ENCODE results near the gene PXK.

Gene PXK

DNA sequence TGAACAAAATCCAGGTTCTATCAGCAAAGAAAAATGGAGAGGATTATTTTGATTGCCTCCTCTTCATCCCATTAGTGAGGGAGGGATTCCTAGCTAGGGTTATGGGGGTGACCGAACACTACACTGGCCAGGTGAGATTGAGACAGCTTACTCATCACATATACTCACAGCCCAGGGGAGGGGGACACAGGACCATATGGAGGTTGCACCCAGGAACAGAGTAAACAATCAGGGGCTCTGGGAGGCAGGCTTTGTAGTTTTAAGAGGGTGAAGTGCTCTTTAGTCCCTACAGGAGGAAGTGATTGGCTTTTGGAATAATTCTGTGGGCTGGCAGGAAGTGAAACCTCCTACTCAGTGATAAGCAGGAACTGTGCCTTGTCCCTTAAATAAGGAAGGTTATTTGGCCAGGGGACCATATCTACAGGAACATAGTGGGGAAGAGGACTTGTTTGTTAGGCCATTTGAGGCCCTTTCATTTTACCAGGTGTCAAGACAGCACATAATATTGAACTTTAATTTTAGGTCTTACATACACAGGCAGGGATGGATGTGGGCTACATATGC lies 141.7 kb downstream of the PXK start:
- peaks cover 16% of the 10 kb centered on the region for H3K4me1 ChIP-seq (ENCODE audit: control insufficient read depth, insufficient read depth, low read length)
- 100% methylated on average over 1 of the region's 1 CpG; no CpG with 5 or more reads in 1 of the 2 experiments for WGBS, 2 experiments
- H3K36me3 ChIP-seq (ENCODE audit: control insufficient read depth, insufficient read depth, low read length): no peaks in the 10 kb centered on the region
- no peaks in the 10 kb centered on the region for H3K9me3 ChIP-seq (ENCODE audit: control insufficient read depth, low read length)
- H3K27me3 ChIP-seq (ENCODE audit: control insufficient read depth, insufficient read depth, low read length, poor library complexity, severe bottlenecking): no peaks in the 10 kb centered on the region
- no peak overlapping the region for H3K27ac ChIP-seq (ENCODE audit: insufficient read depth, low read depth, low read length, poor library complexity, severe bottlenecking)
- H3K4me3 ChIP-seq (ENCODE audit: insufficient read depth, low read depth, low read length): no peak overlapping the region

DNA sequence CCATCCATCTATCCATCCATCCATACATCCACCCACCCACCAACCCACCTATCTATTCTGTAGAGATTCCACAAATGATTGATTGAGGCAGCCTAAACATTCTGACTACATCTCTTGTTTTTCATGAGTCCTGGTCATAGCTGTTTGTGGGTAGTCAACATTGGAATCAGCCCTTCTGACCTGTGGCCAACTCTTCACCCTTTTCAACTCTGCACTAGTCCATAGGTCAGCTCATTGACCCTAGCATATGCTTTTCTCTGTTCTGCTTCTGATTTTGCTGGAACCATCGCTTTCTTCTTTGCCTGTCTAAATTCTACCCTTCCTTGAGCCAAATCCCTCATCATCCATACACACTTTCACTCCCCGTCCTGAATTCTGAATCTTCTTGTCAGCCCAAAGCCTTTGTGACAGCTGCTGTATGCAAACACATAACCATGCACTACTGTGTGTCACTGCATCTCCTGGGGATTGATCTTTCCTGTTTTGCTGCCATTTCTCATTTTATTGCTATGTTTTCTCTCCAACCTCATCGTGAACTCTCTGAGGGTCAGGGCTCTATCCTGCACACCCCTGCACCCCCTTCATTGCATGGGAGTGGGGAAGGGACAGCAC lies 142.4 kb downstream of the PXK start:
- no peaks in the 10 kb centered on the region for H3K36me3 ChIP-seq (ENCODE audit: control insufficient read depth, insufficient read depth, low read length)
- no peaks in the 10 kb centered on the region for H3K27me3 ChIP-seq (ENCODE audit: control insufficient read depth, insufficient read depth, low read length, poor library complexity, severe bottlenecking)
- H3K27ac ChIP-seq (ENCODE audit: insufficient read depth, low read depth, low read length, poor library complexity, severe bottlenecking): no peak overlapping the region
- 84 to 90% methylated on average over 3 of the region's 3 CpGs for WGBS, 2 experiments
- H3K4me1 ChIP-seq (ENCODE audit: control insufficient read depth, insufficient read depth, low read length): peaks cover 16% of the 10 kb centered on the region
- no peak overlapping the region for H3K4me3 ChIP-seq (ENCODE audit: insufficient read depth, low read depth, low read length)
- no peaks in the 10 kb centered on the region for H3K9me3 ChIP-seq (ENCODE audit: control insufficient read depth, low read length)

Measured in ectodermal cell (in vitro differentiated cells).